Endothelial cell of umbilical vein (primary cell): ENCODE data around the gene OSBPL9. TPM values are rescaled to one million over a fixed set of nuclear protein-coding genes. Genes with fewer than 3 reads are reported as not detected.

ENCODE experiments used
- BruUV-seq: library from RNA; stranded (reverse); fragments of 400-500 nt; replicated peaks from 2 replicates; lab custom pipeline; 2021; lab: Mats Ljungman, UMichigan
- CTCF ChIA-PET: fragments of 300-600, 350-600 bp; sonication (Branson Sonifier 250); formaldehyde crosslinking; loops from one replicate; lab custom pipeline; 2021; ENCODE audit warnings: antibody characterized with exemption, inconsistent platforms; lab: Charles Lee
- POLR2A ChIA-PET: fragments of 300-600, 350-600 bp; sonication (Branson Sonifier 250); formaldehyde crosslinking; loops from one replicate; lab custom pipeline; 2021; ENCODE audit warnings: antibody characterized with exemption, inconsistent platforms; lab: Charles Lee
- DNase-seq: peaks from one replicate; pipeline ENCODE4 v3.0.0-alpha.2; 2011; ENCODE audit warnings: low read depth, low spot score
- FAIRE-seq: peaks from 2 replicates; lab custom pipeline; 2011; peaks lifted over from hg19 to GRCh38; lab: Jason Lieb, UNC
- H2AFZ ChIP-seq: 2 replicates; pipeline ENCODE4 v1.6.0; 2012; ENCODE audit warnings: low read depth, low read length, control low read depth, inconsistent platforms
- H3K27ac ChIP-seq: 2 replicates; pipeline ENCODE4 v1.5.1; 2011; ENCODE audit warnings: low read depth, mild to moderate bottlenecking, control low read depth, low read length, moderate library complexity; ENCODE audit not compliant: insufficient read depth
- H3K27me3 ChIP-seq, 2 experiments: 2 replicates each; pipeline versions ENCODE4 v1.6.0 to v1.6.1; 2011; ENCODE audit warnings: low read length in 2 of 2, mixed read lengths in 1 of 2; ENCODE audit not compliant: control insufficient read depth in 2 of 2, insufficient read depth in 2 of 2
- H3K36me3 ChIP-seq, 2 experiments: 2 replicates in 1 of 2; 3 replicates in 1 of 2; pipeline ENCODE4 v1.5.1; 2011; ENCODE audit warnings: low read length in 2 of 2, mild to moderate bottlenecking in 1 of 2, moderate library complexity in 1 of 2; ENCODE audit not compliant: control insufficient read depth in 2 of 2, insufficient read depth in 2 of 2; ENCODE audit errors: extremely low read depth in 1 of 2
- H3K4me1 ChIP-seq: 3 replicates; pipeline ENCODE4 v1.5.1; 2011; ENCODE audit warnings: mild to moderate bottlenecking, low read length; ENCODE audit not compliant: control insufficient read depth, insufficient read depth; ENCODE audit errors: extremely low read depth
- H3K4me2 ChIP-seq: 2 replicates; pipeline ENCODE4 v1.6.1; 2011; ENCODE audit warnings: low read length, control low read depth, mixed read lengths; ENCODE audit not compliant: insufficient read depth
- H3K4me3 ChIP-seq, 3 experiments: fragments of 200-600 bp in 1 of 3; sonication (generic), shearing (Covaris generic) in 1 of 3; replicated peaks in 1 of 3; 2 replicates each; pipeline ENCODE4 v1.5.1; 2011 to 2016; ENCODE audit warnings: control low read depth in 3 of 3, low read length in 3 of 3, mild to moderate bottlenecking in 2 of 3, inconsistent platforms in 1 of 3, low read depth in 1 of 3, moderate library complexity in 1 of 3; ENCODE audit not compliant: insufficient read depth in 1 of 3
- H3K79me2 ChIP-seq: 2 replicates; pipeline ENCODE4 v1.6.0; 2012; ENCODE audit warnings: low read length, inconsistent platforms; ENCODE audit not compliant: control insufficient read depth, insufficient read depth
- H3K9ac ChIP-seq: replicated peaks from 2 replicates; pipeline ENCODE3; 2011; ENCODE audit warnings: low read length, control low read depth; ENCODE audit not compliant: insufficient read depth; ENCODE audit errors: extremely low read depth
- H3K9me1 ChIP-seq: replicated peaks from 3 replicates; pipeline ENCODE4 v1.6.0; 2011; ENCODE audit warnings: mild to moderate bottlenecking, low read length; ENCODE audit not compliant: control insufficient read depth, insufficient read depth; ENCODE audit errors: extremely low read depth
- H3K9me3 ChIP-seq: replicated peaks from 2 replicates; pipeline ENCODE4 v1.5.1; 2012; ENCODE audit warnings: low read length, inconsistent platforms; ENCODE audit not compliant: control insufficient read depth, insufficient read depth
- H4K20me1 ChIP-seq: replicated peaks from 2 replicates; pipeline ENCODE3; 2011; ENCODE audit warnings: mild to moderate bottlenecking, low read length; ENCODE audit not compliant: control insufficient read depth, insufficient read depth; ENCODE audit errors: extremely low read depth
- EZH2 ChIP-seq: IDR thresholded peaks from 2 replicates; pipeline ENCODE4 v1.6.1; 2012; ENCODE audit warnings: borderline replicate concordance, low read depth, mild to moderate bottlenecking, moderate library complexity, low read length, inconsistent platforms; ENCODE audit not compliant: severe bottlenecking
- FOS ChIP-seq: IDR thresholded peaks from 2 replicates; pipeline ENCODE4 v1.6.1; 2011; ENCODE audit warnings: mild to moderate bottlenecking, low read length, moderate library complexity, borderline replicate concordance; ENCODE audit not compliant: insufficient read depth
- GATA2 ChIP-seq: IDR thresholded peaks from 2 replicates; pipeline ENCODE4 v1.7.0; 2011; ENCODE audit warnings: low read depth, mild to moderate bottlenecking, moderate library complexity, mixed read lengths, low read length; ENCODE audit not compliant: insufficient read length, insufficient read depth
- JUN ChIP-seq: IDR thresholded peaks from 2 replicates; pipeline ENCODE4 v1.6.1; 2011; ENCODE audit warnings: borderline replicate concordance, low read depth; ENCODE audit not compliant: insufficient read length, insufficient read depth
- MAX ChIP-seq: IDR thresholded peaks from 2 replicates; pipeline ENCODE4 v1.6.1; 2011; ENCODE audit not compliant: insufficient read depth, insufficient read length
- MYC ChIP-seq: IDR thresholded peaks from one replicate; pipeline ENCODE4 v1.6.1; 2011; ENCODE audit warnings: mild to moderate bottlenecking, low read depth, low read length
- POLR2A ChIP-seq: IDR thresholded peaks from 2 replicates; pipeline ENCODE4 v1.6.1; 2012; ENCODE audit warnings: low read depth, mild to moderate bottlenecking, control low read depth, low read length
- POLR2AphosphoS5 ChIP-seq: IDR thresholded peaks from 2 replicates; pipeline ENCODE4 v1.6.1; 2012; ENCODE audit warnings: low read depth, mild to moderate bottlenecking, control low read depth, low read length, moderate library complexity; ENCODE audit not compliant: insufficient read depth
- dilution Hi-C: fragments of 300-500 bp; cut with MboI; formaldehyde crosslinking; loops from one replicate; pipeline ENCODE4 v1.15.0; 2019; ENCODE audit warnings: low sequenced_read_pairs; ENCODE audit not compliant: extremely low pct_ligation_motif_present
- intact Hi-C: fragments of 100-400 bp; cut with micrococcal nuclease; formaldehyde crosslinking; loops from one replicate; pipeline ENCODE4 v1.10.0; 2022
- microRNA counts: library from miRNA; unstranded; fragments of <30 nt; microRNA quantifications from one replicate; lab custom pipeline; 2016
- microRNA-seq: library from miRNA; unstranded; fragments of <30 nt; microRNA quantifications from one replicate; pipeline ENCODE4 v1.2.0, GENCODE V29; 2021; ENCODE audit warnings: borderline number of aligned reads, borderline replicate concordance
- polyA plus RNA-seq, 4 experiments: library from polyadenylated mRNA; depleted of rRNA in 3 of 4; stranded (reverse) in 3 of 4; unstranded in 1 of 4; fragments of >200 nt; gene quantifications; 2 replicates each; pipeline versions ENCODE4 v1.2.1 to v1.2.3, GENCODE V29; 2011 to 2012; ENCODE audit warnings: missing spikeins in 1 of 4
- small RNA-seq: library from RNA; depleted of rRNA; stranded (forward); fragments of <200 nt; gene quantifications from one replicate; pipeline ENCODE3, GENCODE V24; 2012; ENCODE audit warnings: low replicate concordance, low read depth; ENCODE audit not compliant: insufficient read depth, insufficient read length
- total RNA-seq: library from RNA; stranded (reverse); gene quantifications from 2 replicates; pipeline ENCODE4 v1.2.3, GENCODE V29; 2021
- TF ChIP-seq, protein P1 (sequence below), 2 donors: IDR thresholded peaks; 1 replicate in 1 of 2; 2 replicates in 1 of 2; pipeline ENCODE4 v1.5.1; 2011; ENCODE audit warnings: low read length in 2 of 2, mild to moderate bottlenecking in 2 of 2, moderate library complexity in 2 of 2, control low read depth in 1 of 2, inconsistent platforms in 1 of 2, low read depth in 1 of 2; ENCODE audit not compliant: insufficient read depth in 1 of 2; ENCODE audit errors: extremely low read depth in 1 of 2

The OSBPL9 gene
- total and polyA plus RNA-seq, 2 donors (not counting 3 experiments of a cell fraction or from before 2014, with no cell fraction given): 46.2 to 80.3 TPM

GRCh38 chr1:51837243-51837642, 220.4 kb downstream of the OSBPL9 start:
- no peak overlapping the region for H3K4me2 ChIP-seq
- ChIA-PET CTCF (interaction anchor here (1.0 kb wide), 1 partner anchor 24 kb away, joined by 3 read pairs; no protein-coding TSS in a partner anchor), POLR2A (no interaction called here)
- peaks cover 0 to 7% of the 10 kb centered on the region in 2 experiments for H3K36me3 ChIP-seq
- no peak overlapping the region for H3K4me3 ChIP-seq
- no peaks in the 10 kb centered on the region for H3K79me2 ChIP-seq
- BruUV-seq: no TSS peak
- TF ChIP-seq POLR2A (no peak), FOS (no peak), JUN (no peak), MAX (no peak), POLR2AphosphoS5 (no peak), EZH2 (no peak), GATA2 (no peak), MYC (no peak)
- TF ChIP-seq, protein P1, sequence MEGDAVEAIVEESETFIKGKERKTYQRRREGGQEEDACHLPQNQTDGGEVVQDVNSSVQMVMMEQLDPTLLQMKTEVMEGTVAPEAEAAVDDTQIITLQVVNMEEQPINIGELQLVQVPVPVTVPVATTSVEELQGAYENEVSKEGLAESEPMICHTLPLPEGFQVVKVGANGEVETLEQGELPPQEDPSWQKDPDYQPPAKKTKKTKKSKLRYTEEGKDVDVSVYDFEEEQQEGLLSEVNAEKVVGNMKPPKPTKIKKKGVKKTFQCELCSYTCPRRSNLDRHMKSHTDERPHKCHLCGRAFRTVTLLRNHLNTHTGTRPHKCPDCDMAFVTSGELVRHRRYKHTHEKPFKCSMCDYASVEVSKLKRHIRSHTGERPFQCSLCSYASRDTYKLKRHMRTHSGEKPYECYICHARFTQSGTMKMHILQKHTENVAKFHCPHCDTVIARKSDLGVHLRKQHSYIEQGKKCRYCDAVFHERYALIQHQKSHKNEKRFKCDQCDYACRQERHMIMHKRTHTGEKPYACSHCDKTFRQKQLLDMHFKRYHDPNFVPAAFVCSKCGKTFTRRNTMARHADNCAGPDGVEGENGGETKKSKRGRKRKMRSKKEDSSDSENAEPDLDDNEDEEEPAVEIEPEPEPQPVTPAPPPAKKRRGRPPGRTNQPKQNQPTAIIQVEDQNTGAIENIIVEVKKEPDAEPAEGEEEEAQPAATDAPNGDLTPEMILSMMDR (IDR thresholded peaks at IDR 0.05; ENCODE audit: extremely low read depth in 1 of 2, insufficient read depth in 1 of 2, low read depth in 1 of 2, low read length in 2 of 2): no peak
- no peaks in the 10 kb centered on the region for H3K27me3 ChIP-seq
- no peak for FAIRE-seq
- no peaks in the 10 kb centered on the region for H3K9me3 ChIP-seq
- no peak overlapping the region for H3K9ac ChIP-seq
- H3K27ac ChIP-seq: no peak overlapping the region
- dilution Hi-C loops (no loop called here), intact Hi-C loops (no loop called here)
- no peak overlapping the region for H2AFZ ChIP-seq
- no peak for DNase-seq
- H4K20me1 ChIP-seq: no peaks in the 10 kb centered on the region
- H3K9me1 ChIP-seq: no peaks in the 10 kb centered on the region
- H3K4me1 ChIP-seq: no peaks in the 10 kb centered on the region

MicroRNA genes within 50 kb of the gene (microRNA counts, 767-probe panel; counts per million panel counts)
- 723 counts per million, percentile 96 among the panel's probes with 10 or more counts for microRNA hsa-miR-761 (lab: Ali Mortazavi, UCI)

Small RNAs within 50 kb of the gene (microRNA-seq; reads per million reads assigned to microRNA genes)
- not detected for gene MIR761

Small RNAs within 50 kb of the gene (small RNA-seq; reads per million reads assigned to genes)
- not detected for gene AL050343.2
- not detected for gene RF00568

Other genes starting within 250 kb of the OSBPL9 start
- 44.8 and 52.4 TPM in 2 replicates for gene EPS15, start 97.8 kb upstream of the OSBPL9 start, total RNA-seq
- 10.7 and 15.4 TPM in 2 replicates for gene EPS15, start 97.8 kb upstream of the OSBPL9 start, polyA plus RNA-seq